Natural killer cell (primary cell): Measurements from ENCODE around the gene KRT79. TPM values are rescaled to one million over a fixed set of nuclear protein-coding genes. Genes with fewer than 3 reads are reported as not detected.

ENCODE experiments used
- ATAC-seq, 3 donors: fragments of 150-1000 bp in 2 of 3; fragments of 200-7000 bp in 1 of 3; cut with Tn5 transposase; 1 replicate in 1 of 3; 2 replicates in 2 of 3; pipeline ENCODE4 v1.10.0; 2021; ENCODE audit warnings: mild to moderate bottlenecking in 2 of 3, moderate library complexity in 2 of 3
- DNase-seq, 2 donors: peaks; one replicate each; pipeline versions ENCODE4 v3.0.0 to v3.0.0-alpha.2; 2013 to 2021; ENCODE audit warnings: mixed read lengths in 1 of 2
- H3K27ac ChIP-seq: one replicate; pipeline ENCODE4 v1.5.1; 2013; ENCODE audit warnings: mild to moderate bottlenecking, low read length
- H3K27me3 ChIP-seq: one replicate; pipeline ENCODE4 v1.6.1; 2013; ENCODE audit warnings: low read length; ENCODE audit not compliant: control insufficient read depth, insufficient read depth
- H3K36me3 ChIP-seq: one replicate; pipeline ENCODE4 v1.6.1; 2013; ENCODE audit warnings: low read length; ENCODE audit not compliant: control insufficient read depth, insufficient read depth
- H3K4me1 ChIP-seq: one replicate; pipeline ENCODE4 v1.6.1; 2013; ENCODE audit warnings: low read length; ENCODE audit not compliant: control insufficient read depth, insufficient read depth
- H3K4me3 ChIP-seq: one replicate; pipeline ENCODE4 v1.5.1; 2013; ENCODE audit warnings: low read length
- H3K9me3 ChIP-seq: one replicate; pipeline ENCODE4 v1.6.1; 2013; ENCODE audit warnings: low read length; ENCODE audit not compliant: control insufficient read depth, insufficient read depth
- H3K27ac Mint-ChIP-seq, 2 donors: one replicate each; pipeline ENCODE4 v1.8.0; 2022; ENCODE audit warnings: mild to moderate bottlenecking in 2 of 2, mixed read lengths in 2 of 2, moderate library complexity in 1 of 2
- H3K27me3 Mint-ChIP-seq, 2 donors: one replicate each; pipeline ENCODE4 v1.8.0; 2022; ENCODE audit warnings: low read depth in 2 of 2, mixed read lengths in 2 of 2
- H3K36me3 Mint-ChIP-seq: one replicate; pipeline ENCODE4 v1.8.0; 2022; ENCODE audit warnings: mixed read lengths
- H3K4me1 Mint-ChIP-seq, 2 donors: one replicate each; pipeline ENCODE4 v1.8.0; 2022; ENCODE audit warnings: mixed read lengths in 2 of 2
- H3K4me3 Mint-ChIP-seq: one replicate; pipeline ENCODE4 v1.8.0; 2022; ENCODE audit warnings: mild to moderate bottlenecking, moderate library complexity, mixed read lengths
- H3K9me3 Mint-ChIP-seq, 2 donors: one replicate each; pipeline ENCODE4 v1.8.0; 2022; ENCODE audit warnings: mixed read lengths in 2 of 2
- WGBS: methylation state at CpG from one replicate; pipeline ENCODE4 v1.1.7; 2013; ENCODE audit warnings: missing lambda C conversion rate; ENCODE audit not compliant: insufficient coverage; 5-methylcytosine and 5-hydroxymethylcytosine counted together
- intact Hi-C: fragments of 100-400 bp; cut with micrococcal nuclease; formaldehyde crosslinking; loops from one replicate; pipeline ENCODE4 v1.14.2; 2022
- total RNA-seq, 4 donors: library from RNA; stranded (reverse); fragments of 120-200 nt in 1 of 4; gene quantifications; one replicate each; pipeline versions ENCODE4 v1.2.3 to v1.2.4, GENCODE V29; 2013 to 2022
- TF ChIP-seq, protein P1 (sequence below): fragments of 200-600 bp; IDR thresholded peaks from one replicate; pipeline ENCODE4 v1.8.0; 2022; ENCODE audit warnings: antibody characterized with exemption

Gene KRT79
- total RNA-seq, 3 donors from 2014 or later (not counting 1 experiment from before 2014, with no cell fraction given), result 0.18 TPM; not detected in 2

DNA sequence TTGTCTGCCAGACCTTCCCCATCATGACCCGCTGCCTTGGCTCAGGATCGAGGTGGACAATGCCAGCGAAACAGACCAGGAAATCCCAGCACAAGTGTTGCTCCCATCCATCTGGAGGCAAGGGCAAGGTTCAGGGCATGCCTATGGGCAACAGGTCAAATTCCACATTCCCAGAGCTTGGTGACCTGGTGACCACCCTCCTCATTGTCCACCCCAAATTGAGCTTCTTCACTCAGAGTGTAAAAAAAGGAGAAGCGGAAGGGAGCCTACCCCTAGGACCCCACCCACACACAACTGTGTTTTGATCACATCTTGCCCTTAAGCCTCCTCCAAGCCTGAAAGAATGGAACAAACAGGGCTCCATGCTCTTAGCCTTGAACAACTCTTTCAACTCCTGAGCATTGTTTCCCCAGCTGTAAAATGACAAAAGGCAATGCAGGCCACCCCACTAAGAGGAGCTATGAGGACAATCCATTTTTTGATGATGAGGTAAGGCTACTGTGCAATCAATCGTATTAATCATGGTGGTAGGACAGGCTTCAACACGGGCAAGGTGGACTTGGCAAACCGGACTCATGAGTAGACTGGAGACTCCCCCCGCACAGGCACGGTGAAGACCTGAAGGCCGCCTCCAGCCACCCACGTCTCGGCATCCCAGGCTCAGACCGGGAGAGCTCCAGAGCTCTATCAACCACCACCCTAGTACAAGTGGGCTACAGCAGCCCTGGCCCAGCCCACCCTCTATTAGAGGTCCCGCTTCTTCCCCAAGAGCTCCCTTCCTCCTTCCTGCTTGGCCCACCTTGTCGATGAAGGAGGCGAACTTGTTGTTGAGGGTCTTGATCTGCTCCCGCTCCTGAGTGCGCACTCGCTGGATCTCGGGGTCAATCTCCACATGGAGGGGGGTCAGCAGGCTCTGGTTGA lies 866 bp downstream of the KRT79 start:
- Mint-ChIP-seq H3K4me3 (no peak overlapping the region), H3K27ac (peak overlapping the region in 1 of 2 donors; percentile 37), H3K36me3 (no peaks in the 10 kb centered on the region), H3K27me3 (peaks cover 0 to 2% of the 10 kb centered on the region in 2 donors), H3K4me1 (peaks cover 29 to 53% of the 10 kb centered on the region in 2 donors), H3K9me3 (no peaks in the 10 kb centered on the region)
- no peaks in the 10 kb centered on the region for H3K27me3 ChIP-seq
- H3K4me3 ChIP-seq, result no peak overlapping the region
- intact Hi-C loops, result no loop called here
- 94% methylated on average over 20 of the region's 20 CpGs for WGBS
- no peak for DNase-seq
- H3K4me1 ChIP-seq, result peaks cover 30% of the 10 kb centered on the region
- no peak for ATAC-seq
- H3K9me3 ChIP-seq, result no peaks in the 10 kb centered on the region
- H3K36me3 ChIP-seq, result no peaks in the 10 kb centered on the region
- TF ChIP-seq, protein P1, sequence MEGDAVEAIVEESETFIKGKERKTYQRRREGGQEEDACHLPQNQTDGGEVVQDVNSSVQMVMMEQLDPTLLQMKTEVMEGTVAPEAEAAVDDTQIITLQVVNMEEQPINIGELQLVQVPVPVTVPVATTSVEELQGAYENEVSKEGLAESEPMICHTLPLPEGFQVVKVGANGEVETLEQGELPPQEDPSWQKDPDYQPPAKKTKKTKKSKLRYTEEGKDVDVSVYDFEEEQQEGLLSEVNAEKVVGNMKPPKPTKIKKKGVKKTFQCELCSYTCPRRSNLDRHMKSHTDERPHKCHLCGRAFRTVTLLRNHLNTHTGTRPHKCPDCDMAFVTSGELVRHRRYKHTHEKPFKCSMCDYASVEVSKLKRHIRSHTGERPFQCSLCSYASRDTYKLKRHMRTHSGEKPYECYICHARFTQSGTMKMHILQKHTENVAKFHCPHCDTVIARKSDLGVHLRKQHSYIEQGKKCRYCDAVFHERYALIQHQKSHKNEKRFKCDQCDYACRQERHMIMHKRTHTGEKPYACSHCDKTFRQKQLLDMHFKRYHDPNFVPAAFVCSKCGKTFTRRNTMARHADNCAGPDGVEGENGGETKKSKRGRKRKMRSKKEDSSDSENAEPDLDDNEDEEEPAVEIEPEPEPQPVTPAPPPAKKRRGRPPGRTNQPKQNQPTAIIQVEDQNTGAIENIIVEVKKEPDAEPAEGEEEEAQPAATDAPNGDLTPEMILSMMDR, result no peak
- no peak overlapping the region for H3K27ac ChIP-seq

DNA sequence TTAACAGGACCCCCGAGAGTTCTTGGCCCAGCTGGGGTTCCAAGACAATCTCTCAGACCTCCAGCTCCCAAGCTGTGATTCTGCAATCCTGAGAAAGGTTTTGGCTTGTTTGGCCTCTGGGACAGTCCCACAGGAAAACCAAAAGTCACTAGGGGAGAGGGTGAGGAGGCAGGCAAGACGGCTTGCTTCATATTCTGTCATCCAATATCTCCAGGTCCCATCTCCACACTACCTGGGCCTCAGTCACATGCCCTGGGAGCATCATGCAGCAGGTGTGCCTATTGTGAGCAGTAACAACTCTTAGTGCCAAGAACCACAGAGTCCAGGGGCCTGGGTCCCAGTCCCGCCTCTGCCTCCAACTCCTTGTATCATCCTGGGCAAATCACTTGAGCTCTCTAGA lies 1.7 kb downstream of the KRT79 start:
- no peak for DNase-seq
- 78% methylated on average over 3 of the region's 3 CpGs for WGBS
- H3K36me3 ChIP-seq, result no peaks in the 10 kb centered on the region
- TF ChIP-seq, protein P1, result no peak
- peak overlapping the region in 1 of 2 donors; percentile 37 for H3K27ac Mint-ChIP-seq
- no peak overlapping the region for H3K4me3 ChIP-seq
- H3K9me3 Mint-ChIP-seq, result no peaks in the 10 kb centered on the region
- H3K27me3 Mint-ChIP-seq, result peaks cover 0 to 2% of the 10 kb centered on the region in 2 donors
- no peak overlapping the region for H3K27ac ChIP-seq
- peaks cover 23% of the 10 kb centered on the region for H3K4me1 ChIP-seq
- H3K4me3 Mint-ChIP-seq, result no peak overlapping the region
- H3K27me3 ChIP-seq, result no peaks in the 10 kb centered on the region
- intact Hi-C loops, result no loop called here
- ATAC-seq, result no peak
- H3K9me3 ChIP-seq, result no peaks in the 10 kb centered on the region
- no peaks in the 10 kb centered on the region for H3K36me3 Mint-ChIP-seq
- peaks cover 24 to 45% of the 10 kb centered on the region in 2 donors for H3K4me1 Mint-ChIP-seq

DNA sequence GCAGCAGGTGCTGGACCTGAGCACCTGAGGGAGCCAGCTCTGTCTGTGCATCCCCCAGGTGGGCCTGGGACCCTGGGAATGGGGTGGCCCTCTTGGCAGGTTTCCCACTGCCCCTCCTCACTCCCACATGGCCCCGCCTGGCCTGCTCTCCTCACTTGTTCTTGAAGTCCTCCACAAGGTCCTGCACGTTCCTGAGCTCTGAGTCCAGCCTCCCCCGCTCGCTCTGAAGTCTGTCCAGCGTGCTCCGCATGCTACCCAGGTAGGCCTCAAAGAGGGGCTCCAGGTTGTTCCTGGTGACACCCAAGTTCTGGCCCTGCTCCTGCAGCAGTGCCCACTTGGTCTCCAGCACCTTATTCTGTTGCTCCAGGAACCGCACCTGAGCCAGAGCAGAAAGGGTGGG lies 2.9 kb downstream of the KRT79 start:
- no peak for DNase-seq
- intact Hi-C loops, result no loop called here
- no peak overlapping the region for H3K27ac ChIP-seq
- TF ChIP-seq, protein P1, result no peak
- Mint-ChIP-seq H3K36me3 (no peaks in the 10 kb centered on the region), H3K4me3 (no peak overlapping the region), H3K27me3 (peaks cover 0 to 5% of the 10 kb centered on the region in 2 donors), H3K9me3 (no peaks in the 10 kb centered on the region), H3K4me1 (peaks cover 12 to 33% of the 10 kb centered on the region in 2 donors), H3K27ac (no peak overlapping the region)
- H3K4me1 ChIP-seq, result peaks cover 11% of the 10 kb centered on the region
- no peaks in the 10 kb centered on the region for H3K27me3 ChIP-seq
- no peaks in the 10 kb centered on the region for H3K9me3 ChIP-seq
- H3K4me3 ChIP-seq, result no peak overlapping the region
- 94% methylated on average over 7 of the region's 7 CpGs for WGBS
- no peaks in the 10 kb centered on the region for H3K36me3 ChIP-seq
- ATAC-seq, result no peak
